K562 (cell line): Measurements from ENCODE around the gene ARL14EP.

Source experiments
- AFF4 ChIP-seq: sonication (generic); formaldehyde crosslinking; IDR thresholded peaks from 2 replicates; pipeline ENCODE4 v1.8.0; 2023; ENCODE audit warnings: mild to moderate bottlenecking, missing genetic modification reagents
- BRCA1 ChIP-seq, 2 experiments: fragments of 450-650 bp in 1 of 2; sonication (generic) in 1 of 2; formaldehyde crosslinking in 1 of 2; IDR thresholded peaks; 2 replicates each; pipeline versions ENCODE4 v1.5.0 to v1.6.1; 2017 to 2020; ENCODE audit warnings: mild to moderate bottlenecking in 1 of 2, missing genetic modification reagents in 1 of 2
- CBFA2T2 ChIP-seq: fragments of 450-650 bp; conservative IDR thresholded peaks from 2 replicates; pipeline ENCODE4 v1.6.1; 2017; ENCODE audit warnings: mild to moderate bottlenecking
- CTCF ChIP-seq, 3 experiments: IDR thresholded peaks in 2 of 3; conservative IDR thresholded peaks in 1 of 3; 2 replicates each; pipeline ENCODE4 v1.5.1; 2011 to 2012; ENCODE audit warnings: low read length in 3 of 3, mild to moderate bottlenecking in 3 of 3, control low read depth in 2 of 3, improper control_type of control experiment in 1 of 3, inconsistent platforms in 1 of 3, low read depth in 1 of 3, mixed read lengths in 1 of 3, moderate library complexity in 1 of 3; ENCODE audit not compliant: insufficient read depth in 2 of 3
- DLX4 ChIP-seq: fragments of 250-450 bp; sonication (Bioruptor Pico); IDR thresholded peaks from 2 replicates; pipeline ENCODE4 v1.6.1; 2021; ENCODE audit warnings: mild to moderate bottlenecking
- HMG20A ChIP-seq: fragments of 450-650 bp; formaldehyde crosslinking; conservative IDR thresholded peaks from 2 replicates; pipeline ENCODE4 v1.4.0; 2020; ENCODE audit warnings: mild to moderate bottlenecking, mixed read lengths
- MAZ ChIP-seq, 2 experiments: fragments of 450-650 bp in 1 of 2; sonication (generic) in 1 of 2; formaldehyde crosslinking; IDR thresholded peaks in 1 of 2; conservative IDR thresholded peaks in 1 of 2; 2 replicates each; pipeline versions ENCODE4 v1.4.0 to v1.5.0; 2020; ENCODE audit warnings: mild to moderate bottlenecking in 1 of 2, missing genetic modification reagents in 1 of 2
- MEIS2 ChIP-seq: fragments of 450-650 bp; IDR thresholded peaks from 2 replicates; pipeline ENCODE4 v1.6.1; 2014; ENCODE audit warnings: mild to moderate bottlenecking; ENCODE audit not compliant: partially characterized antibody
- PHB2 ChIP-seq: fragments of 450-650 bp; IDR thresholded peaks from 2 replicates; pipeline ENCODE4 v1.6.1; 2017; ENCODE audit warnings: low read depth
- POLR2A ChIP-seq: fragments of 450-650 bp; conservative IDR thresholded peaks from 2 replicates; pipeline ENCODE4 v1.6.1; 2016
- SMARCA4 ChIP-seq: fragments of 450-650 bp; IDR thresholded peaks from 2 replicates; pipeline ENCODE4 v1.6.1; 2016
- SREBF1 ChIP-seq: fragments of 150-350 bp; IDR thresholded peaks from 2 replicates; pipeline ENCODE4 v1.6.1; 2014; ENCODE audit warnings: antibody characterized with exemption, low read depth, low read length, borderline replicate concordance
- ZBTB33 ChIP-seq: sonication (generic); formaldehyde crosslinking; IDR thresholded peaks from 2 replicates; pipeline ENCODE4 v1.8.1; 2023; ENCODE audit warnings: mild to moderate bottlenecking, missing genetic modification reagents

GRCh38 chr11:30277176-30277575 is 45.7 kb upstream of the ARL14EP start:
- no peak for TF ChIP-seq SREBF1
- TF ChIP-seq PHB2: no peak
- no peak for TF ChIP-seq AFF4 (CRISPR knock-in tag)
- no peak for TF ChIP-seq MAZ (CRISPR knock-in tag; conservative IDR thresholded peaks at IDR 0.05 in 1 of 2, IDR thresholded peaks at IDR 0.05 in 1 of 2)
- TF ChIP-seq MEIS2: no peak
- no peak for TF ChIP-seq DLX4
- no peak for TF ChIP-seq ZBTB33 (CRISPR knock-in tag)
- TF ChIP-seq CTCF (IDR thresholded peaks at IDR 0.05 in 2 of 3, conservative IDR thresholded peaks at IDR 0.05 in 1 of 3; ENCODE audit: insufficient read depth in 2 of 3, low read depth in 1 of 3, low read length in 3 of 3): no peak
- no peak for TF ChIP-seq SMARCA4
- no peak for TF ChIP-seq POLR2A
- no peak for TF ChIP-seq BRCA1 (IDR thresholded peaks at IDR 0.05)
- no peak for TF ChIP-seq BRCA1 (CRISPR knock-in tag; IDR thresholded peaks at IDR 0.05)
- no peak for TF ChIP-seq HMG20A
- TF ChIP-seq CBFA2T2: no peak
